CD4-positive, alpha-beta memory T cell (primary cell): ENCODE results near the gene SYNRG. TPM values are rescaled to one million over a fixed set of nuclear protein-coding genes. Genes with fewer than 3 reads are reported as not detected.

Experiments
- microRNA-seq: library from miRNA; unstranded; fragments of <30 nt; microRNA quantifications from one replicate; pipeline ENCODE4 v1.2.0, GENCODE V29; 2021; ENCODE audit warnings: borderline replicate concordance, borderline number of aligned reads, borderline microRNAs expressed, mixed read lengths
- polyA plus RNA-seq, 2 donors: library from polyadenylated mRNA; unstranded; fragments of 300-500 nt; fragmentation: Illumina TruSeq; gene quantifications; one replicate each; pipeline ENCODE4 v1.2.3, GENCODE V29; 2021
- total RNA-seq, 2 experiments: library from RNA; stranded (reverse); gene quantifications; one replicate each; pipeline ENCODE4 v1.2.3, GENCODE V29; 2021

The SYNRG gene
- total and polyA plus RNA-seq, 4 experiments from 2014 or later: 34.2 to 148 (median 116) TPM

Small RNA genes lying within 50 kb of the gene (microRNA-seq; reads per million reads assigned to microRNA genes)
- not detected for gene MIR378J

Other genes starting within 250 kb of the SYNRG start
- not detected for gene C17orf78, start 233.4 kb downstream of the SYNRG start, total RNA-seq
- gene C17orf78, start 233.4 kb downstream of the SYNRG start, polyA plus RNA-seq: not detected
- gene ACACA, start 202.6 kb downstream of the SYNRG start, total RNA-seq: 10 to 100 TPM; 13.0 to 15.2 TPM
- gene ACACA, start 202.6 kb downstream of the SYNRG start, polyA plus RNA-seq: 1 to 10 TPM; 4.8 to 7.2 TPM
- 10 to 100 TPM; 27.3 to 35.7 TPM for gene TADA2A, start 202.5 kb downstream of the SYNRG start, total RNA-seq
- gene TADA2A, start 202.5 kb downstream of the SYNRG start, polyA plus RNA-seq: 10 to 100 TPM in 1 of 2 donors, 1 to 10 TPM in 1; 2.8 to 13.2 TPM
- gene DUSP14, start 119.5 kb downstream of the SYNRG start, total RNA-seq: 1 to 10 TPM; 6.6 to 7.4 TPM
- 10 to 100 TPM; 16.3 to 17.6 TPM for gene DUSP14, start 119.5 kb downstream of the SYNRG start, polyA plus RNA-seq
- 10 to 100 TPM; 25.7 to 26.5 TPM for gene DDX52, start 34.0 kb upstream of the SYNRG start, total RNA-seq
- gene DDX52, start 34.0 kb upstream of the SYNRG start, polyA plus RNA-seq: 10 to 100 TPM; 10.9 to 16.1 TPM
- gene HNF1B, start 135.6 kb upstream of the SYNRG start, total RNA-seq: not detected
- gene HNF1B, start 135.6 kb upstream of the SYNRG start, polyA plus RNA-seq: not detected